Measurements from ENCODE around the gene ATOH8.

Gene ATOH8

DNA sequence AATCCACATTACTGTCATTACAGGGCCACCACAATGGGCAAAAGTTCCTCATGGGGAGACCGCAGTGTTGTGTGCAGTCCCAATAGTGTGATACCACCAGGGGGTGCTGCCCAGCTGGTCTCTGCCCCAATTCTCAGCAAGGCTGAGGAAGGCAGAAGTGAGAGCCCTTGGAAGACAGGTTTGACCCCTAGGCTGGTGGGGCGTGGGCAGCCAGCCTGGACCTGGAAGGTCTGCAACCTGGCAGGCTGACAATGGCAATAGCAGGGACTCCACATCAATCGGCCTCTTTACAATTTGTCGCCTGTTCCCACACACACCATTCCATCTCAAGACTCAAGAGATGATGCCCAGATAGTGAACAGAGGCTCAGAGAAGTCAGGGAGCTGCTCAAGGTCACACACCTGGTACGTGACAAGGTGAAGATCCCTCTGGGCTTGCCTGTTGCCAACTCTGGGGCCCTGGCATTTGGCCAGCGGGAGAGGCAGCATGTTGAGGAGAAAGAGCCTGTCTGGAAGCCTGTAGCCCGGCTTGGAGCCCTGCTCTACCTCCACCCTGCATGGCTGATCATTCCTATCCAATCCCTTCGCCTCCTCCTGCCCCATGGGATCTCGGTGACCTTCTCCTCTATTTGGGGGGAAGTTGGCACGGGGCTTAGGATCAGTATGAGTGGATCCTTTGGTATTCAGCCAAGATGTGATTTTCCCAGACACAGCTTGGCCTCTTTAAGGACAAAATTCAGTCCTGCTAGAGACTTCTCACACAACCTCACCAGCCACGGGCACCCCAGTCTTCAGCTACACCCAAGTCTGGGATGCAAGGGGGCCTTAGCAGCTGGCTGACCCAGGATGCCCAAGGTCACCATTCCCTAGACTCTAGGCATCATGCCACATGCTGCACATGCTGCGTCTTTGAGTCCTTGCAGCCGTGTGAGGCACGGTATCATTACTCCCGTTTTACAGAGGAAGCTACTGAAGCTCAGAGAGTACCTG, 2.9 kb upstream of the ATOH8 start:
- TF ChIP-seq, protein P1, sequence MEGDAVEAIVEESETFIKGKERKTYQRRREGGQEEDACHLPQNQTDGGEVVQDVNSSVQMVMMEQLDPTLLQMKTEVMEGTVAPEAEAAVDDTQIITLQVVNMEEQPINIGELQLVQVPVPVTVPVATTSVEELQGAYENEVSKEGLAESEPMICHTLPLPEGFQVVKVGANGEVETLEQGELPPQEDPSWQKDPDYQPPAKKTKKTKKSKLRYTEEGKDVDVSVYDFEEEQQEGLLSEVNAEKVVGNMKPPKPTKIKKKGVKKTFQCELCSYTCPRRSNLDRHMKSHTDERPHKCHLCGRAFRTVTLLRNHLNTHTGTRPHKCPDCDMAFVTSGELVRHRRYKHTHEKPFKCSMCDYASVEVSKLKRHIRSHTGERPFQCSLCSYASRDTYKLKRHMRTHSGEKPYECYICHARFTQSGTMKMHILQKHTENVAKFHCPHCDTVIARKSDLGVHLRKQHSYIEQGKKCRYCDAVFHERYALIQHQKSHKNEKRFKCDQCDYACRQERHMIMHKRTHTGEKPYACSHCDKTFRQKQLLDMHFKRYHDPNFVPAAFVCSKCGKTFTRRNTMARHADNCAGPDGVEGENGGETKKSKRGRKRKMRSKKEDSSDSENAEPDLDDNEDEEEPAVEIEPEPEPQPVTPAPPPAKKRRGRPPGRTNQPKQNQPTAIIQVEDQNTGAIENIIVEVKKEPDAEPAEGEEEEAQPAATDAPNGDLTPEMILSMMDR (IDR thresholded peaks at IDR 0.05): peak; percentile 72
- Mint-ChIP-seq H3K27ac (no peak overlapping the region), H3K27me3 (ENCODE audit: low read depth, poor library complexity) (peaks cover 68% of the 10 kb centered on the region), H3K4me1 (peaks cover 35% of the 10 kb centered on the region), H3K4me3 (no peak overlapping the region), H3K9me3 (no peaks in the 10 kb centered on the region), H3K36me3 (ENCODE audit: low read depth) (no peaks in the 10 kb centered on the region)
- DNase-seq: peak; percentile 79

DNA sequence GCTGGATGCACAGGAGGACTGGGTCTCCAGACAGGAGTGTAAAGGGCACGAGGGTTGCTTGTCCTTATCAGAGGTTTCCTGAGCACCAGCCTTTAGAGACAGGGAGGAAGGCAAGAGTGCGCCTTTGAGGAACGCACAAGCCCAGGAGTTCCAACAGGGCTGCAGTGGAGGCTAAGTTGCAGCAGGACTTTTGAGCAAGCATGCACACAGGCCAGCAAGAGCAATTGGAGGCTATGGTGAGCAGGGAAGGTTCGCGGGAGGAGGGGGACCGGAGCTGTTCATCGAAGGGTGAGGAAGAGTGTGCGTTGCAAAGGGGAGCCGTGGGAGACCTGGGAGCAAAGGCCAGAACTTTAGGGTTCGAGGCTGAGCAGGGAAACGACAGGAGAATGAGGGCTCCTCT, 2.2 kb upstream of the ATOH8 start:
- Mint-ChIP-seq H3K4me1 (peaks cover 33% of the 10 kb centered on the region), H3K27me3 (ENCODE audit: low read depth, poor library complexity) (peaks cover 66% of the 10 kb centered on the region), H3K36me3 (ENCODE audit: low read depth) (no peaks in the 10 kb centered on the region), H3K9me3 (no peaks in the 10 kb centered on the region), H3K27ac (no peak overlapping the region), H3K4me3 (peak overlapping the region; percentile 52)
- TF ChIP-seq, protein P1 (IDR thresholded peaks at IDR 0.05): no peak
- no peak for DNase-seq

DNA sequence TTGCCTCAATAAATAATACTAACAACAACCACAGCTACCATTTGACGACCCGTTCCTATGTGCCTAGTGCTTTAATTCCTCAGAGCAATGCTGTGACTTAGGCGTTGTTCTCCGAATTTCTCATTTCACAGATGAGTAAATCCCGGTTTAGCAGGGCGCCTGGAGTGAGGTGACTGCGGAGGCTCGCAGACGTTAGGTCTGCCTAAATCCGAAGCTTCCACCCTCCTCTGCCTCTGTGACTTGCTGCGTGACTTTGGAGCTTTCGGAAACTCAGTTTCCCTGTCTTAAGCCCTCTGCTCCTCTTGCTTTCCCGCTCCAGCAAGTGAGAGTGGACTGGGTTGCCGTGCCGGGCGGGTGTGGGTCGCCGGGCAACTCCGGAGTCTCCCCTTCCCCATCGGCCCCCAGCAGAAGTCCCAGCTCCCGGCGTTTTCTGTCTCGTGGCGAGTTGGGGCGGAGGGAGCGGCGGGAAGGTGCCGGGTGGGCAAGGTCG, 711 bp upstream of the ATOH8 start:
- Mint-ChIP-seq H3K9me3 (no peaks in the 10 kb centered on the region), H3K27me3 (ENCODE audit: low read depth, poor library complexity) (peaks cover 60% of the 10 kb centered on the region), H3K27ac (no peak overlapping the region), H3K4me1 (peaks cover 37% of the 10 kb centered on the region), H3K4me3 (peak overlapping the region; percentile 86), H3K36me3 (ENCODE audit: low read depth) (no peaks in the 10 kb centered on the region)
- no peak for DNase-seq
- TF ChIP-seq, protein P1 (IDR thresholded peaks at IDR 0.05): no peak

DNA sequence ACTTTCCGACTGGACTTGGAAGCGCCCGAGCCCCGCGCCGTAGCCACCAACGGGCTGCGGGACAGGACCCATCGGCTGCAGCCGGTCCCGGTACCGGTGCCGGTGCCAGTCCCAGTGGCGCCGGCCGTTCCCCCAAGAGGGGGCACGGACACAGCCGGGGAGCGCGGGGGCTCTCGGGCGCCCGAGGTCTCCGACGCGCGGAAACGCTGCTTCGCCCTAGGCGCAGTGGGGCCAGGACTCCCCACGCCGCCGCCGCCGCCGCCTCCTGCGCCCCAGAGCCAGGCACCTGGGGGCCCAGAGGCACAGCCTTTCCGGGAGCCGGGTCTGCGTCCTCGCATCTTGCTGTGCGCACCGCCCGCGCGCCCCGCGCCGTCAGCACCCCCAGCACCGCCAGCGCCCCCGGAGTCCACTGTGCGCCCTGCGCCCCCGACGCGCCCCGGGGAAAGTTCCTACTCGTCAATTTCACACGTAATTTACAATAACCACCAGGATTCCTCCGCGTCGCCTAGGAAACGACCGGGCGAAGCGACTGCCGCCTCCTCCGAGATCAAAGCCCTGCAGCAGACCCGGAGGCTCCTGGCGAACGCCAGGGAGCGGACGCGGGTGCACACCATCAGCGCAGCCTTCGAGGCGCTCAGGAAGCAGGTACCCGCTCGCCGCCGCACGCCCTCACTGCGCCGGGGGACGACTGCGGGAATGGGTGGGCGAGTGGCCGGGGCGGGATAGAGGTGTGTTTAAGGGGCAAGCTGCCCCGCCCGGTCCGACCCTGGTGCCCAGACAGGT, 713 bp downstream of the ATOH8 start:
- Mint-ChIP-seq H3K4me3 (peak overlapping the region; percentile 90), H3K27me3 (ENCODE audit: low read depth, poor library complexity) (peaks cover 51% of the 10 kb centered on the region), H3K27ac (peak overlapping the region; percentile 32), H3K4me1 (peaks cover 31% of the 10 kb centered on the region), H3K9me3 (no peaks in the 10 kb centered on the region), H3K36me3 (ENCODE audit: low read depth) (no peaks in the 10 kb centered on the region)
- TF ChIP-seq, protein P1 (IDR thresholded peaks at IDR 0.05): no peak
- peak; percentile 83 for DNase-seq

DNA sequence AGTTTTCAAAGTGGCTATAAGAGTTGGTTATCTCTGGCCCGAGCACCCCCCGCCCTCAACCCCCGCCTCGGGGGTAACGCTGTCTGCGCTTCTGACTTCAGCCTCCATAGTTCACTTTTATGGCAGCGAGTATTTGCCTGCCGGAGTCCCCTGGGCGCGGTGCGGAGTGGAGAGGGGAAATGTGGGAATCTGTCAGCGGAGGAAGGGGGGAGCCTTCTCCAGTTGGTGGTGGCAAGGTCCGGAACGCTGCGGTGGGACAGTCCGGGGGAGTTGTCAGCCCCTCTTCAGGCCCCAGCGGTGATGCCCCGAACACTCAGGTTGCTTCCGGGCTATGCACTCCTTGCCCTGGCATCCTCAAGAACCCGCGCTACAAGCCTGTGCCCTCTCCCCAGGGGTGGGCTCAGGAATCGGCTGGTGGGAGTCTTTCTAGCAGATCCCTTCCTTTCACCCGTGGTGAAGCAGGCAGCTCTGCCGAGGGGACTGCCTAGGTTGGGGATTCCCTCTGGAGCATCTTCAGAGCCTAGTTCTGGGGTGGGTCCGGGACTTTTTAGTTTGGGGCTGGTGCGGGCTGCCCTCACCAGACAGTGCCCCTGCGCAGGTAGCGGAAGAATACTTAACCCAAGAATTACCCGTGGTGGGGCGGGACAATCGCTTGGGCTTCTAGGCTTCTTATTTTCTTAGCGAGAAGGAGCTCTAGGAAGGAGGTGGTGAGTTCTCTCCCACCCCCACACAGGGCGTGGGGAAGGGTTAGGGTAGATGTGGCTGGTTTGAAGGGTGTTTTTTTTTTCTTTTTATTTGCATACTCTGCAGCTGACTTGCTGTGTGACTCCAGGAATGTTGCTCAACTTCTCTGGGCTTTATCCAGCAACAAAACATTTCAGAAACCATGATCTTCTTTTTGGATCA, 1.6 kb downstream of the ATOH8 start:
- TF ChIP-seq, protein P1 (IDR thresholded peaks at IDR 0.05): no peak
- peaks cover 34% of the 10 kb centered on the region for H3K4me1 Mint-ChIP-seq
- H3K4me3 Mint-ChIP-seq: peak overlapping the region; percentile 90
- H3K9me3 Mint-ChIP-seq: no peaks in the 10 kb centered on the region
- H3K27me3 Mint-ChIP-seq (ENCODE audit: low read depth, poor library complexity): peaks cover 45% of the 10 kb centered on the region
- no peak overlapping the region for H3K27ac Mint-ChIP-seq
- peak; percentile 41 for DNase-seq
- no peaks in the 10 kb centered on the region for H3K36me3 Mint-ChIP-seq (ENCODE audit: low read depth)

All from nephron progenitor cell (in vitro differentiated cells).